RPMI7951 (cell line): ENCODE measurements around the gene CDS1. TPM values are rescaled to one million over a fixed set of nuclear protein-coding genes. Genes with fewer than 3 reads are reported as not detected.
"Not testable (repeated sequence)": the region's sequence is repeated elsewhere in the genome, so short reads cannot be mapped to it uniquely, and the experiment has no call there.

Experiments used
- DNase-seq: peaks from one replicate; pipeline ENCODE4 v3.0.0-alpha.2; 2012; ENCODE audit warnings: low read depth
- total RNA-seq: library from RNA; depleted of rRNA; stranded (reverse); fragments of >200 nt; shearing (Covaris generic); gene quantifications from 2 replicates; pipeline ENCODE4 v1.2.3, GENCODE V29; 2014

CDS1 gene
- total RNA-seq, 1 experiment from 2014 or later: 0.12 TPM

- no peak for DNase-seq
Observed at GRCh38 chr4:84611531-84611930, 28.6 kb downstream of the CDS1 start.

- DNase-seq: no peak
Observed at GRCh38 chr4:84614891-84615290, 32.0 kb downstream of the CDS1 start.

GRCh38 chr4:84615355-84615754 is 32.4 kb downstream of the CDS1 start:
- no peak for DNase-seq

DNA sequence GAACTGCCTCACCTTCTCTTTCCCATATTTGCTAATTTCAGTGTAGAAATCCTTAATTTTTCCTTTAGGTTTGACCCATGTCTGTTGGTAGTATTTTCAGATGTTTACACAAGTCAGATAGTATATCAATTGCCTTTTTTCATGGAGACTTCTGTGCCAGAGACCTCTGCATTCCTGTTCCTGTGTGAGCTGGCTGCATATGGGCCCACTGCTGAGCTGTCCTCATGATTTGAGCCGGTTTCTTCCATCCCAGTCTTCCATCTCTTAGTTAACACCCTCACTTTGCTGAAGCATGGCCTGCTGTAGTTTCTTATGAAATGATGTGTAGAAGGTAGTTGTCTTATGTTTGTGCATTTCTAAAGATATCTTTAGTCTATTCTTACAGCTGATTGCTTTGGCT is 40.0 kb downstream of the CDS1 start:
- no peak for DNase-seq

GRCh38 chr4:84623661-84624060 is 40.7 kb downstream of the CDS1 start:
- DNase-seq: no peak

GRCh38 chr4:84626673-84627072 is 43.7 kb downstream of the CDS1 start:
- no peak for DNase-seq

DNA sequence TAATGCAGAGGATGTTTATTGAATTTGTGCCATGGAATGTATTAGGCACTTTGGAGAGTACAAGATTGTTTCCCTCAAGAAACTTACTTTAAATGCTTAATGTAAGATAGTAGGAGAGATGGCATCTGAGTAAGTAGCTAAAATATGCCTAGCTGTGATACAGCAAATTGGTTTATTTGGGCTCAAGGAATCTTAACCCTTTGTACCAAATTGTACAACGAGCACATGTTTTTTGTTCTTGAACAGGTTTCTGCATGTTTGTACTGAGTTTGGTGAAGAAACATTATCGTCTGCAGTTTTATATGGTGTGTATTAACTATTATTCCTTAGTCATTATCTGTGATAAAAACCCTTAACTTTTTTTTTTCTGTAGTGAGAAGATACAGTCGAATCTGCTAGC is 48.6 kb downstream of the CDS1 start:
- no peak for DNase-seq

GRCh38 chr4:84632092-84632491 is 49.2 kb downstream of the CDS1 start:
- DNase-seq: peak; percentile 21

GRCh38 chr4:84634961-84635360 is 52.0 kb downstream of the CDS1 start:
- no peak for DNase-seq

DNA sequence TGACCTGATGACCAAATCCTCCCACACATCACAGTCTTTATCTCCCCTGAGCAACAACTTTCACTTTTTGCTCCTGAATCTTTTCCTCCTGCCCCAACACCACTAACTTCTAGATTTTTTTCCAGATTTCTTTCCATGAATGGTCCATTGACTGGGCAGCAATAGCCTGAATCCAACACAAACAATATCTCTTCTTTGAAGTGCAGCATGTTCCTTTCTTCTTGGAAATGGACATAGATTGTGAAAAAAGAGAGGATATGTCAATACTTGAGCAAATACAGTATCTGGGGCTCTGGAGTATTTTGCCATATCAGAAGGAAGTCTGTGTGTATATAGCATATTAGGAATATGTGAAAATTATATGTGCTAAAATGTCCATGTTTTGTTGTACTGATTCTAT is 55.2 kb downstream of the CDS1 start:
- no peak for DNase-seq

- no peak for DNase-seq
Observed at GRCh38 chr4:84639145-84639544, 56.2 kb downstream of the CDS1 start.

DNA sequence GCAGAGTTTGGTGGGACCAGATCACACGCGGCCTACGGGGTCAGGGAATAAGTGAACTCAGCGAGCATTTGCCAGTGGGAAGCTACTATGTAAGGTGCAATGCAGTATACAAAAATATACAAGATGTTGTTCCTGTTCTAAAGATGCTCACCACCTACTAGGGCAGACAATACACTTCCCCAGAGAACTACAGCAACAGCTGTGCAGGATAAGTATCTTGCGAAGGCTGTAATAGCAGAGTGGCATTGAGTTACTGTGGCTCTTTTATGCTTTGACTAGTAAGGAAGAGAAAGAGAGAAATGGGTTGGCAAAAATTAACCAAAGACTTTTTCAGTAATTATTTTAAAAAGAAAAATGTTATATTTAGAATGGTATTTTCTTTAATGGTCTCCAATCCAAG is 61.2 kb downstream of the CDS1 start:
- no peak for DNase-seq

DNA sequence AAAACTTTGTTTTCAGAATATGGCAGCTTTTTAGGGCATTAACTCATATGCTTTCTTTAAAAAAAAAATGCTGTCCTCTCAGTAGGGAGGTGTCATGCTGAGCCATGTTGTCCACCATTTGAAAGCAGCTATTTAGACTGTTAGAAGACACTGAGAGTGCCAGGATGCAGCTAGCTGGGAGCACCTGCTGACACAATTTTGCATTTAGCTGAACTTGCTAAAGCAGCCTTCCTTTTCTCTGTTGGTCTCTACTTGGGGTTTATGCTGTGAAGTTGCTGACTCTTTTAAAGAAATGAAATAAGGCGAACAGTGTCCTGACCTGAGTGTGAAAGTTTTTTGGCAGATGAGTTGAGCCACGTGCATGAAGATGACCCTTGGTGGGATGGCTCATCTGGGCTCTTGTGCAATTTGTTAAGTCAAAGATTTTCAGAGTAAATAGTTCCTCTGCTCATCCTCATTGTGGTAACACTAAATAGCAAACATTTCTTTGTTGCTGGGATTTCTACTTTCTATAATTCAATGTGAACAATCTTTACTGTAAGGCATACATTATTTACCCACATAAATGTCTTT is 64.5 kb downstream of the CDS1 start:
- DNase-seq: no peak

DNA sequence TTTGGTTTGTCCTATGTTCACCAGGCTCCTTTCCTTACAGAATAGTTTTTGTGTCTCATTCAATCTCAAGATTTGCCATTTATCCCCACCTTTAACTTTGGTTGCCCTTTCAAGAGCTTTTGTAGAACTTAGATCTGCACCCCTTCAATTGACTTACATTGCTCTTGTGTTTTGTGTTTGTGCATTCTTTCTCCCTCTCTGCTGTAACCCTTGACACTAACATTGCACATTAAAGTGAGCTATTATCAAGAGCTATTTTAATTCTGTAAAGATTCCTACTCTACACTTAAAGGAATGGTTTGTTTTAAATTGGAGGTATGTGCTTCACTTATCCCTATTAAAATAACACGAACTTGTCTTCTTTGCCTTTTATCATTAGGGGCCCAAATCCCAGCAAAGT is 65.3 kb downstream of the CDS1 start:
- DNase-seq: no peak

- DNase-seq: no peak
Observed at GRCh38 chr4:84648863-84649647, 66.1 kb downstream of the CDS1 start.

- no peak for DNase-seq
Observed at GRCh38 chr4:84651499-84651898, 68.6 kb downstream of the CDS1 start.

GRCh38 chr4:84652478-84652877 is 69.6 kb downstream of the CDS1 start:
- no peak for DNase-seq

GRCh38 chr4:84660606-84661005 is 77.7 kb downstream of the CDS1 start:
- no peak for DNase-seq

DNA sequence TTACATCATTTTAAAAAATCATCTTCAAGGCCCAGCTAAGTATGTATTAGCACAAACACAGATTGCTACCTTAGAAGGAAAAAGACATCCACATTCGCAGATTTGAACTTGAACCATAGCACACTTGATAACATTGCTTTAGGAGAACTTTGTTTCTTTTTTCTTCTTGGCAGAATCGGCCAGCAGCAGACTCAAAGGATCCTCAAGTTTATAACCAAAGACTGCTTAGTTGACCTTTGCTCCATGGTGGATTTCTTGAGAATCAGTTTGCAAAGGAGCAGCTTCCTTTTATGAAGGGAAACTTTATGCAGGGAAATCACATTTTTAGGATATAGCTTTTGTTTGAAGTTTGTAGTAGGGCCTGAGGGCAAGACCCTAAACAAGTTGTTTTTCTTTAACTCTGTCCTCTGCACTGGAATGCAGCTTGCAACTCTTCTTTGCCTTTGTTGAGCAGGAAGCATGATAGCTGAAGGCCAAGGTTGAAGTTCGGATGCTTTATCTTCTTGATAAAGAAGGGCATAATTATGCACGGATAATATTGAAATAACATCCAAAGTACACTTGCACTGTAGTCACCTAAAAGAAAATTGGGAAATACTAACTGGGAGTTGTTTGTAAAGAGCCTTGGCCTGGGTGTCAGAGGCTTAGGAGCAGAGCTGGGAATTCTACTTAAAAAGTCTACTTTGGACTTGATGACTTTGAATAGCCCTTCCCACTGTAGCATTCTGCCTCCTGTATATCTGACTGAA is 78.4 kb downstream of the CDS1 start:
- DNase-seq: no peak

DNA sequence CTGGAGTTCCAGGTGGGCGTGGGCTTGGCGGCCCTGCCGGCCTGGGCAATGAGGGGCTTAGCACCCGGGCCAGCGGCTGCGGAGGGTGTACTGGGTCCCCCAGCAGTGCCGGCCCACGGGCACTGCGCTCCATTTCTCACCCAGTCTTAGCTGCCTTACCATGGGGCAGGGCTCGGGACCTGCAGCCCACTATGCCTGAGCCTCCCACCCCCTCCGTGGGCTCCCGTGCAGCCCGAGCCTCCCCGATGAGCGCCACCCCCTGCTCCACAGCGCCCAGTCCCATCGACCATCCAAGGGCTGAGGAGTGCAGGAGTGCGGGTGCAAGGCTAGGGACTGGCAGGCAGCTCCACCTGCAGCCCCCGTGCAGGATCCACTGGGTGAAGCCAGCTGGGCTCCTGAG is 81.8 kb downstream of the CDS1 start:
- not testable (repeated sequence) for DNase-seq

- DNase-seq: no peak
Observed at GRCh38 chr4:84666439-84666838, 83.5 kb downstream of the CDS1 start.

GRCh38 chr4:84669201-84669600 is 86.3 kb downstream of the CDS1 start:
- no peak for DNase-seq

DNA sequence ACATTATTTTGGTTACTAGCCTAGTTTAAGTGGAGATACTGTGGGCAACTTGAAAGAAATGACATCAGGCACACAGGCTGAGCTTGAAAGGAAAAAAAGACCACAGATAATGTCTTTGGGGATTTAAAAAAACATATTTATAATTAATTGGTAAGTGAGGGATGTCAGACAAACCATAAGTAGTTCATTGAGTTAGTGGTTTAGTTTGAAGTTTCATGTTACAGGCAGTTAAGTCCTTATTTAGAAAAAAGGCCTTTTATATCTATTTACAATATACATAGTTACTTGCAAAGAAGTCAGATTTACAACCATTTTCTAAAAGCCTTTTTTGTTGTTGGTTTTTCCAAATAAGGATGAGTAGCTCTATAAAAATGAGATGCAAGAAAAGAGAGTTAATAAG is 89.2 kb downstream of the CDS1 start:
- DNase-seq: no peak
